Left ventricle myocardium superior (tissue), 1 donor: Measurements from ENCODE around the gene EPHA1. TPM values are rescaled to one million over a fixed set of nuclear protein-coding genes. Genes with fewer than 3 reads are reported as not detected.

ENCODE experiments used
- microRNA-seq: library from miRNA; unstranded; fragments of <30 nt; microRNA quantifications from one replicate; pipeline ENCODE4 v1.2.0, GENCODE V29; 2020; ENCODE audit warnings: borderline number of aligned reads
- total RNA-seq: library from RNA; stranded (reverse); fragmentation: NEBNext Ultra II Directional; extraction: Animal tissue kit (Norgen Biotek cat#: 25700); gene quantifications from one replicate; pipeline ENCODE4 v1.2.1, GENCODE V29; 2021
- donor health status: DM: no; HTN: yes; CAD: no; lungs with severe emphysema.

EPHA1 gene
- total RNA-seq, 1 donor from 2014 or later, result not detected

Small RNA genes lying within 50 kb of the gene (microRNA-seq; reads per million reads assigned to microRNA genes)
- not detected for gene MIR6892

Other genes with a start within 250 kb of the EPHA1 start
- not detected for gene TAS2R39, start 225.4 kb downstream of the EPHA1 start, total RNA-seq
- not detected for gene TAS2R40, start 186.8 kb downstream of the EPHA1 start, total RNA-seq
- gene GSTK1, start 145.4 kb downstream of the EPHA1 start, total RNA-seq, result 303 TPM
- gene TMEM139, start 123.9 kb downstream of the EPHA1 start, total RNA-seq, result 20.3 TPM
- gene CASP2, start 120.5 kb downstream of the EPHA1 start, total RNA-seq, result 12.6 TPM
- gene CLCN1, start 92.7 kb downstream of the EPHA1 start, total RNA-seq, result not detected
- 0.57 TPM for gene FAM131B, start 46.1 kb downstream of the EPHA1 start, total RNA-seq
- gene ZYX, start 27.5 kb downstream of the EPHA1 start, total RNA-seq, result 73.9 TPM
- gene TAS2R60, start 34.6 kb upstream of the EPHA1 start, total RNA-seq, result not detected
- gene TAS2R41, start 69.0 kb upstream of the EPHA1 start, total RNA-seq, result not detected
- gene CTAGE15, start 162.9 kb upstream of the EPHA1 start, total RNA-seq, result 0.15 TPM
- gene TCAF2, start 212.1 kb upstream of the EPHA1 start, total RNA-seq, result 0.52 TPM